Mucosa of descending colon (tissue), 3 donors: Measurements from ENCODE around the gene CIAO3. TPM values are rescaled to one million over a fixed set of nuclear protein-coding genes. Genes with fewer than 3 reads are reported as not detected.

Experiments
- ATAC-seq: fragments of 200-7000 bp; cut with Tn5 transposase; one replicate; pipeline ENCODE4 v1.9.1; 2020; ENCODE audit warnings: mild to moderate bottlenecking, moderate library complexity
- DNase-seq, 3 donors: peaks; one replicate each; pipeline ENCODE4 v3.0.0-alpha.2; 2020
- H3K36me3 ChIP-seq: fragments of 200-600 bp; one replicate; pipeline ENCODE4 v1.8.0; 2021; ENCODE audit warnings: low read depth, mild to moderate bottlenecking
- H3K4me1 ChIP-seq: fragments of 200-600 bp; one replicate; pipeline ENCODE4 v1.8.0; 2021; ENCODE audit warnings: low read depth, mild to moderate bottlenecking
- H3K4me3 ChIP-seq: fragments of 200-600 bp; one replicate; pipeline ENCODE4 v1.8.0; 2021; ENCODE audit warnings: mild to moderate bottlenecking
- H3K9me3 ChIP-seq: fragments of 200-600 bp; one replicate; pipeline ENCODE4 v1.8.0; 2021; ENCODE audit warnings: mild to moderate bottlenecking
- CTCF ChIP-seq: fragments of 200-600 bp; IDR thresholded peaks from one replicate; pipeline ENCODE4 v1.8.0; 2022; ENCODE audit warnings: antibody characterized with exemption, mild to moderate bottlenecking
- intact Hi-C, 2 donors: fragments of 100-400 bp; cut with DNase I in 1 of 2; cut with micrococcal nuclease in 1 of 2; formaldehyde crosslinking; loops; one replicate each; pipeline versions ENCODE4 v1.11.0 to v1.11.1; 2022; cut with DNase I, micrococcal nuclease
- total RNA-seq, 3 donors: library from RNA; stranded (reverse); fragmentation: NEBNext Ultra II Directional in 2 of 3; extraction: Animal tissue kit (Norgen Biotek cat#: 25700) in 2 of 3; gene quantifications; one replicate each; pipeline versions ENCODE4 v1.2.1 to v1.2.4, GENCODE V29; 2021 to 2023
- donor health status: DM: no; HTN: no; CAD: no; lungs with moderate emphysema.
- donor health status: DM: no; HTN: no; CAD: no.
- donor health status: DM: no; HTN: yes; CAD: no.

The CIAO3 gene
- total RNA-seq, 3 donors from 2014 or later = 37.7 to 48.7 (median 47.6) TPM

- TF ChIP-seq CTCF = no peak
- Histone ChIP-seq H3K36me3 (no peaks in the 10 kb centered on the region), H3K4me3 (no peak overlapping the region), H3K9me3 (no peaks in the 10 kb centered on the region), H3K4me1 (peaks cover 44% of the 10 kb centered on the region)
- intact Hi-C loops = no loop called here
- ATAC-seq = no peak
- peak in 1 of 3 donors; percentile 68 for DNase-seq
These were observed 18.8 kb downstream of the CIAO3 start for GRCh38 chr16:721765-722540.

GRCh38 chr16:720990-721764, 19.6 kb downstream of the CIAO3 start, which contains the start of gene ANTKMT:
ANTKMT (plus strand) TSS chr16:721146; CDS start chr16:721275, 129 bp downstream.
- no peak for TF ChIP-seq CTCF
- H3K4me3 ChIP-seq = peak within 1 kb of the TSS; percentile 41
- H3K4me1 ChIP-seq = peaks cover 44% of the 10 kb centered on the region
- H3K36me3 ChIP-seq = no peaks in the 10 kb centered on the region
- peak; percentile 85 for ATAC-seq
- DNase-seq = peak; percentile 88 to 93 (median 92)
- no peaks in the 10 kb centered on the region for H3K9me3 ChIP-seq
- intact Hi-C loops = no loop called here

- peak; percentile 29 for ATAC-seq
- no peak for TF ChIP-seq CTCF
- peak in 1 of 3 donors; percentile 58 for DNase-seq
- H3K4me3 ChIP-seq = peak overlapping the region; percentile 41
- peaks cover 49% of the 10 kb centered on the region for H3K4me1 ChIP-seq
- no peaks in the 10 kb centered on the region for H3K36me3 ChIP-seq
- H3K9me3 ChIP-seq = no peaks in the 10 kb centered on the region
- intact Hi-C loops = no loop called here
These were observed 20.3 kb downstream of the CIAO3 start for GRCh38 chr16:720447-720989.

GRCh38 chr16:719815-720446, 20.9 kb downstream of the CIAO3 start:
- ATAC-seq (peak; percentile 4), DNase-seq (peak in 1 of 3 donors; percentile 51)
- Histone ChIP-seq H3K9me3 (no peaks in the 10 kb centered on the region), H3K36me3 (no peaks in the 10 kb centered on the region), H3K4me3 (peak overlapping the region; percentile 41), H3K4me1 (peaks cover 52% of the 10 kb centered on the region)
- intact Hi-C loops = loop anchor here in 1 of 2 donors (10.0 kb wide), 1 partner anchor 335 kb away; no protein-coding TSS in a partner anchor
- no peak for TF ChIP-seq CTCF

GRCh38 chr16:718922-719321, 21.9 kb downstream of the CIAO3 start:
- intact Hi-C loops = loop anchor here in 1 of 2 donors (10.0 kb wide), 1 partner anchor 336 kb away; no protein-coding TSS in a partner anchor
- Histone ChIP-seq H3K36me3 (no peaks in the 10 kb centered on the region), H3K4me3 (no peak overlapping the region), H3K4me1 (peaks cover 52% of the 10 kb centered on the region), H3K9me3 (no peaks in the 10 kb centered on the region)
- TF ChIP-seq CTCF = no peak
- DNase-seq (peak; percentile 75 to 81 (median 76)), ATAC-seq (peak; percentile 19)
